CD14-positive monocyte (primary cell): Measurements from ENCODE around the gene CAMK2N2. TPM values are rescaled to one million over a fixed set of nuclear protein-coding genes. Genes with fewer than 3 reads are reported as not detected.

Experiments
- DNase-seq, 3 donors: peaks; one replicate each; pipeline ENCODE4 v3.0.0-alpha.2; 2011 to 2022
- H2AFZ ChIP-seq: 2 replicates; pipeline ENCODE4 v1.6.0; 2012; ENCODE audit warnings: mild to moderate bottlenecking, low read depth, low read length, inconsistent platforms; ENCODE audit not compliant: insufficient read depth, poor library complexity, severe bottlenecking
- H3K27ac ChIP-seq, 2 donors: 1 replicate in 1 of 2; 2 replicates in 1 of 2; pipeline ENCODE4 v1.5.1; 2012 to 2013; ENCODE audit warnings: low read length in 2 of 2, control low read depth in 1 of 2, inconsistent platforms in 1 of 2, low read depth in 1 of 2, mild to moderate bottlenecking in 1 of 2
- H3K27me3 ChIP-seq, 2 donors: one replicate each; pipeline versions ENCODE4 v1.6.0 to v1.6.1; 2011 to 2013; ENCODE audit warnings: low read length in 2 of 2; ENCODE audit not compliant: control insufficient read depth in 2 of 2, insufficient read depth in 2 of 2
- H3K36me3 ChIP-seq, 2 donors: replicated peaks in 1 of 2; 1 replicate in 1 of 2; 2 replicates in 1 of 2; pipeline versions ENCODE4 v1.5.1 to v1.6.1; 2012 to 2013; ENCODE audit warnings: low read length in 2 of 2, control low read depth in 1 of 2, inconsistent platforms in 1 of 2, mild to moderate bottlenecking in 1 of 2; ENCODE audit not compliant: insufficient read depth in 2 of 2, control insufficient read depth in 1 of 2
- H3K4me1 ChIP-seq, 2 donors: 1 replicate in 1 of 2; 2 replicates in 1 of 2; pipeline versions ENCODE4 v1.5.1 to v1.6.1; 2012 to 2013; ENCODE audit warnings: low read length in 2 of 2, control low read depth in 1 of 2, inconsistent platforms in 1 of 2, mild to moderate bottlenecking in 1 of 2, moderate library complexity in 1 of 2; ENCODE audit not compliant: insufficient read depth in 2 of 2, control insufficient read depth in 1 of 2
- H3K4me2 ChIP-seq: replicated peaks from 2 replicates; pipeline ENCODE3; 2012; ENCODE audit warnings: low read length, moderate library complexity, mild to moderate bottlenecking; ENCODE audit not compliant: poor library complexity, severe bottlenecking; ENCODE audit errors: extremely low read depth
- H3K4me3 ChIP-seq, 3 experiments: fragments of 200-600 bp in 1 of 3; sonication (generic) in 1 of 3; replicated peaks in 1 of 3; 1 replicate in 2 of 3; 2 replicates in 1 of 3; pipeline ENCODE4 v1.5.1; 2011 to 2013; ENCODE audit warnings: low read length in 3 of 3, mild to moderate bottlenecking in 3 of 3, control low read depth in 2 of 3, low read depth in 2 of 3, inconsistent platforms in 1 of 3, moderate library complexity in 1 of 3
- H3K79me2 ChIP-seq: 2 replicates; pipeline ENCODE4 v1.6.0; 2012; ENCODE audit warnings: mild to moderate bottlenecking, control low read depth, inconsistent platforms, low read length, moderate library complexity; ENCODE audit not compliant: insufficient read depth
- H3K9ac ChIP-seq: 2 replicates; pipeline ENCODE4 v1.6.0; 2017; ENCODE audit warnings: low read length, mild to moderate bottlenecking; ENCODE audit not compliant: insufficient read depth, poor library complexity, severe bottlenecking
- H3K9me3 ChIP-seq, 2 donors: replicated peaks in 1 of 2; 1 replicate in 1 of 2; 2 replicates in 1 of 2; pipeline versions ENCODE4 v1.5.1 to v1.6.1; 2012 to 2013; ENCODE audit warnings: low read length in 2 of 2, control low read depth in 1 of 2; ENCODE audit not compliant: control insufficient read depth in 1 of 2, insufficient read depth in 1 of 2
- H4K20me1 ChIP-seq: 2 replicates; pipeline ENCODE4 v1.6.0; 2012; ENCODE audit warnings: mild to moderate bottlenecking, low read length, control low read depth, moderate library complexity; ENCODE audit not compliant: insufficient read depth
- H3K27ac Mint-ChIP-seq, 7 donors: one replicate each; pipeline ENCODE4 v1.8.0; 2020; ENCODE audit warnings: mild to moderate bottlenecking in 7 of 7, mixed read lengths in 7 of 7, moderate library complexity in 6 of 7, inconsistent platforms in 2 of 7
- H3K27me3 Mint-ChIP-seq, 3 donors: one replicate each; pipeline ENCODE4 v1.8.0; 2021 to 2022; ENCODE audit warnings: low read depth in 3 of 3, mild to moderate bottlenecking in 3 of 3, mixed read lengths in 3 of 3, moderate library complexity in 3 of 3, inconsistent platforms in 1 of 3
- H3K36me3 Mint-ChIP-seq, 2 donors: one replicate each; pipeline ENCODE4 v1.8.0; 2020; ENCODE audit warnings: mixed read lengths in 2 of 2, inconsistent platforms in 1 of 2, mild to moderate bottlenecking in 1 of 2
- H3K4me1 Mint-ChIP-seq: one replicate; pipeline ENCODE4 v1.8.0; 2020; ENCODE audit warnings: mild to moderate bottlenecking, mixed read lengths
- H3K4me3 Mint-ChIP-seq, 2 donors: one replicate each; pipeline ENCODE4 v1.8.0; 2020; ENCODE audit warnings: mild to moderate bottlenecking in 2 of 2, mixed read lengths in 2 of 2, moderate library complexity in 1 of 2
- H3K9me3 Mint-ChIP-seq, 7 donors: one replicate each; pipeline ENCODE4 v1.8.0; 2020 to 2022; ENCODE audit warnings: mixed read lengths in 7 of 7, mild to moderate bottlenecking in 6 of 7, moderate library complexity in 6 of 7, inconsistent platforms in 2 of 7
- CTCF ChIP-seq: fragments of 200-600 bp; IDR thresholded peaks from one replicate; pipeline ENCODE4 v1.8.0; 2022; ENCODE audit warnings: antibody characterized with exemption, mild to moderate bottlenecking
- WGBS: methylation state at CpG from one replicate; pipeline ENCODE4 v1.1.5; 2013; ENCODE audit warnings: missing lambda C conversion rate; ENCODE audit not compliant: insufficient coverage; 5-methylcytosine and 5-hydroxymethylcytosine counted together
- intact Hi-C, 2 donors: fragments of 100-400 bp; cut with micrococcal nuclease; formaldehyde crosslinking; loops; one replicate each; pipeline versions ENCODE4 v1.15.0 to v1.15.1; 2023
- polyA plus RNA-seq, 3 donors: library from polyadenylated mRNA; depleted of rRNA in 1 of 3; unstranded in 2 of 3; stranded (reverse) in 1 of 3; fragments of 300-500 nt in 2 of 3; fragments of >200 nt in 1 of 3; fragmentation: Illumina TruSeq in 2 of 3; gene quantifications; 1 replicate in 2 of 3; 2 replicates in 1 of 3; pipeline ENCODE4 v1.2.3, GENCODE V29; 2012 to 2021

The CAMK2N2 gene
- polyA plus RNA-seq, 3 donors: not detected

GRCh38 chr3:184257083-184257915 is 4.1 kb downstream of the CAMK2N2 start:
- peaks cover 27 to 34% of the 10 kb centered on the region in 2 donors for H3K36me3 Mint-ChIP-seq
- no peak for TF ChIP-seq CTCF

GRCh38 chr3:184255291-184256039 is 5.9 kb downstream of the CAMK2N2 start:
- Mint-ChIP-seq H3K9me3 (peaks cover 0 to 15% (median 8%) of the 10 kb centered on the region in 7 donors), H3K4me3 (no peak overlapping the region), H3K36me3 (peaks cover 21 to 27% of the 10 kb centered on the region in 2 donors), H3K27me3 (peaks cover 16 to 23% (median 21%) of the 10 kb centered on the region in 3 donors), H3K27ac (no peak overlapping the region), H3K4me1 (peaks cover 8% of the 10 kb centered on the region)
- Histone ChIP-seq H3K4me2 (no peak overlapping the region), H3K27me3 (peaks cover 10 to 18% of the 10 kb centered on the region in 2 donors), H2AFZ (no peak overlapping the region), H4K20me1 (peaks cover 13% of the 10 kb centered on the region), H3K9me3 (peaks cover 0 to 4% of the 10 kb centered on the region in 2 donors), H3K4me3 (no peak overlapping the region), H3K4me1 (peaks cover 5% of the 10 kb centered on the region in 2 donors), H3K9ac (no peak overlapping the region), H3K36me3 (peaks cover 0 to 8% of the 10 kb centered on the region in 2 donors), H3K79me2 (no peaks in the 10 kb centered on the region), H3K27ac (no peak overlapping the region)
- intact Hi-C loops: loop anchor here in 1 of 2 donors (10.0 kb wide), 1 partner anchor 361 kb away; no protein-coding TSS in a partner anchor
- TF ChIP-seq CTCF: no peak
- DNase-seq: no peak
- WGBS: 100% methylated on average over 2 of the region's 3 CpGs

More at GRCh38 chr3:184257083-184257915, 4.1 kb downstream of the CAMK2N2 start:
- no peaks in the 10 kb centered on the region for H3K79me2 ChIP-seq
- no peak for DNase-seq
- no peak overlapping the region for H3K27ac ChIP-seq
- Mint-ChIP-seq H3K27me3 (peaks cover 28 to 41% (median 37%) of the 10 kb centered on the region in 3 donors), H3K27ac (no peak overlapping the region), H3K4me3 (no peak overlapping the region), H3K4me1 (peaks cover 19% of the 10 kb centered on the region), H3K9me3 (peaks cover 0 to 27% (median 15%) of the 10 kb centered on the region in 7 donors)
- H3K36me3 ChIP-seq: peaks cover 0 to 8% of the 10 kb centered on the region in 2 donors
- H3K9me3 ChIP-seq: peaks cover 0 to 7% of the 10 kb centered on the region in 2 donors
- H3K4me2 ChIP-seq: no peak overlapping the region
- H4K20me1 ChIP-seq: peaks cover 16% of the 10 kb centered on the region
- no peak overlapping the region for H2AFZ ChIP-seq
- 98% methylated on average over 14 of the region's 23 CpGs for WGBS
- peaks cover 17 to 21% of the 10 kb centered on the region in 2 donors for H3K4me1 ChIP-seq
- H3K27me3 ChIP-seq: peaks cover 25 to 34% of the 10 kb centered on the region in 2 donors
- no peak overlapping the region for H3K9ac ChIP-seq
- intact Hi-C loops: loop anchor here in 1 of 2 donors (10.0 kb wide), 1 partner anchor 362 kb away; no protein-coding TSS in a partner anchor
- H3K4me3 ChIP-seq: no peak overlapping the region
